GM21529 (cell line): ENCODE data around the gene GNAQ.
A peak's percentile ranks its signal among the peaks of the same experiment; 100 is the strongest.
"Not testable (repeated sequence)": the region's sequence is repeated elsewhere in the genome, so short reads cannot be mapped to it uniquely, and the experiment has no call there.

Source experiments
- ATAC-seq: cut with Tn5 transposase; IDR thresholded peaks from one replicate; pipeline ENCODE4 v1.9.1; 2021; ENCODE audit not compliant: unreplicated experiment

The GNAQ gene

GRCh38 chr9:77907585-77907984, 124.0 kb downstream of the GNAQ start:
- no peak for ATAC-seq

- no peak for ATAC-seq
Measured at GRCh38 chr9:77906991-77907390, 124.6 kb downstream of the GNAQ start.

- no peak for ATAC-seq
Measured at GRCh38 chr9:77903666-77904285, 127.8 kb downstream of the GNAQ start.

- no peak for ATAC-seq
Measured at GRCh38 chr9:77901771-77902170, 129.8 kb downstream of the GNAQ start.

- no peak for ATAC-seq
Measured at GRCh38 chr9:77901018-77901417, 130.6 kb downstream of the GNAQ start.

- no peak for ATAC-seq
Measured at GRCh38 chr9:77899679-77900354, 131.8 kb downstream of the GNAQ start.

- no peak for ATAC-seq
Measured at GRCh38 chr9:77898864-77899263, 132.7 kb downstream of the GNAQ start.

GRCh38 chr9:77896938-77897667, 134.5 kb downstream of the GNAQ start:
- no peak for ATAC-seq

GRCh38 chr9:77896269-77896937, 135.2 kb downstream of the GNAQ start:
- ATAC-seq = no peak

GRCh38 chr9:77893706-77894105, 137.9 kb downstream of the GNAQ start:
- no peak for ATAC-seq

- no peak for ATAC-seq
Measured at GRCh38 chr9:77892955-77893514, 138.6 kb downstream of the GNAQ start.

- ATAC-seq = peak; percentile 78
Measured at GRCh38 chr9:77892171-77892570, 139.4 kb downstream of the GNAQ start.

- ATAC-seq = no peak
Measured at GRCh38 chr9:77891128-77891800, 140.3 kb downstream of the GNAQ start.

- no peak for ATAC-seq
Measured at GRCh38 chr9:77887662-77888061, 143.9 kb downstream of the GNAQ start.

GRCh38 chr9:77885104-77885672, 146.4 kb downstream of the GNAQ start:
- no peak for ATAC-seq

GRCh38 chr9:77883846-77884771, 147.5 kb downstream of the GNAQ start:
- no peak for ATAC-seq

GRCh38 chr9:77883133-77883532, 148.5 kb downstream of the GNAQ start:
- ATAC-seq = no peak

GRCh38 chr9:77882294-77882693, 149.3 kb downstream of the GNAQ start:
- ATAC-seq = no peak

- not testable (repeated sequence) for ATAC-seq
Measured at GRCh38 chr9:77881634-77882033, 150.0 kb downstream of the GNAQ start.
